Measurements from ENCODE around the gene RGS12.

Gene RGS12

GRCh38 chr4:3255611-3256186, 37.1 kb upstream of the RGS12 start:
- DNase-seq: peak; percentile 7

- peak; percentile 16 for DNase-seq
Observed at GRCh38 chr4:3256230-3257102, 36.4 kb upstream of the RGS12 start.

GRCh38 chr4:3257103-3257555, 35.7 kb upstream of the RGS12 start:
- DNase-seq: peak; percentile 36

- DNase-seq: no peak
Observed at GRCh38 chr4:3257556-3258482, 35.0 kb upstream of the RGS12 start.

GRCh38 chr4:3261411-3262207, 31.2 kb upstream of the RGS12 start:
- no peak for DNase-seq

- DNase-seq: no peak
Observed at GRCh38 chr4:3262208-3263052, 30.4 kb upstream of the RGS12 start.

- DNase-seq: no peak
Observed at GRCh38 chr4:3263053-3263875, 29.6 kb upstream of the RGS12 start.

GRCh38 chr4:3263876-3264193, 29.0 kb upstream of the RGS12 start:
- DNase-seq: no peak

GRCh38 chr4:3266076-3266475, 26.7 kb upstream of the RGS12 start:
- DNase-seq: no peak

GRCh38 chr4:3267576-3268394, 25.0 kb upstream of the RGS12 start:
- no peak for DNase-seq

- no peak for DNase-seq
Observed at GRCh38 chr4:3268395-3269104, 24.3 kb upstream of the RGS12 start.

- peak; percentile 53 for DNase-seq
Observed at GRCh38 chr4:3269105-3269927, 23.5 kb upstream of the RGS12 start.

- DNase-seq: peak; percentile 66
Observed at GRCh38 chr4:3269991-3270611, 22.7 kb upstream of the RGS12 start.

- no peak for DNase-seq
Observed at GRCh38 chr4:3271131-3271530, 21.7 kb upstream of the RGS12 start.

GRCh38 chr4:3276986-3277385, 15.8 kb upstream of the RGS12 start:
- peak; percentile 25 for DNase-seq

- DNase-seq: no peak
Observed at GRCh38 chr4:3280466-3280865, 12.4 kb upstream of the RGS12 start.

- no peak for DNase-seq
Observed at GRCh38 chr4:3283483-3283882, 9.3 kb upstream of the RGS12 start.

GRCh38 chr4:3283916-3284315, 8.9 kb upstream of the RGS12 start:
- DNase-seq: no peak

Data from femur (tissue), 1 donor.